ENCODE measurements around the gene DXO. TPM values are rescaled to one million over a fixed set of nuclear protein-coding genes. Genes with fewer than 3 reads are reported as not detected.

DXO gene
- total and polyA plus RNA-seq, 3 experiments from 2014 or later, result 13.8 to 16.8 (median 15.8) TPM

DNA sequence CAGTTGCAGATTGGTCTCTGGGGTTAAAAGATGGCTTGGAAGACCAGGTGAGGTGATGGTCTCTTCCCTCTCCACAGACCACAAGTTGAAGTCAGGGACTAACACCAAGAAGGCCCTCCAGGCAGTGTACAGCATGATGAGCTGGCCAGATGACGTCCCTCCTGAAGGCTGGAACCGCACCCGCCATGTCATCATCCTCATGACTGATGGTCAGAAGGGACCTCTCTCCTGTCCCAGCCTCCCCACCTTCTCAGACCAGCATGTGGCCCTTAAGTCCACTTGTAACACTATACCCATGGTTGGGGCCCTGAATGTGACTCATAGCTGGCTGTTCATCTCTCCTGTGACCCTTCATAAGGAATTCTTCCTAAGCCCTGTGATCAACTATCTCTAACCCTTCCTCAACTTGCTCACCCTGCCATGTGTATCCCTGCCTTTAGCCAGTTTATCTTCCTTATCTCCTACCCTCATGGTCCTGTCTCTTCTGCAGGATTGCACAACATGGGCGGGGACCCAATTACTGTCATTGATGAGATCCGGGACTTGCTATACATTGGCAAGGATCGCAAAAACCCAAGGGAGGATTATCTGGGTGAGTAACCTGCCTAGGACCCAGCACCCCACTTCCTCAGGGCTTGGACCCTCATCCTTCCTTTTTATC, 23.1 kb downstream of the DXO start:
- H3K27ac Mint-ChIP-seq, result peak overlapping the region in 3 of 8 donors; percentile 23 to 74 (median 34)
- POLR2A ChIA-PET, result no interaction called here
- H3K4me1 ChIP-seq (ENCODE audit: insufficient read depth, low read length), result no peaks in the 10 kb centered on the region
- H3K36me3 Mint-ChIP-seq, result peaks cover 5 to 32% (median 6%) of the 10 kb centered on the region in 3 donors
- CTCF ChIA-PET, result no interaction called here
- DNase-seq, result no peak
- no peaks in the 10 kb centered on the region for H3K4me1 Mint-ChIP-seq
- no peak overlapping the region for H3K27ac ChIP-seq (ENCODE audit: low read depth, low read length)
- H3K9me3 Mint-ChIP-seq, result no peaks in the 10 kb centered on the region
- no peak overlapping the region for H3K4me3 Mint-ChIP-seq
- H3K27me3 ChIP-seq (ENCODE audit: insufficient read depth, low read length, poor library complexity, severe bottlenecking), result peaks cover 3% of the 10 kb centered on the region
- H3K9me3 ChIP-seq (ENCODE audit: low read length), result no peaks in the 10 kb centered on the region
- H3K4me3 ChIP-seq (ENCODE audit: low read length), result no peak overlapping the region
- H3K36me3 ChIP-seq (ENCODE audit: insufficient read depth, low read length), result peaks cover 15% of the 10 kb centered on the region
- peaks cover 6 to 13% of the 10 kb centered on the region in 2 donors for H3K27me3 Mint-ChIP-seq

DNA sequence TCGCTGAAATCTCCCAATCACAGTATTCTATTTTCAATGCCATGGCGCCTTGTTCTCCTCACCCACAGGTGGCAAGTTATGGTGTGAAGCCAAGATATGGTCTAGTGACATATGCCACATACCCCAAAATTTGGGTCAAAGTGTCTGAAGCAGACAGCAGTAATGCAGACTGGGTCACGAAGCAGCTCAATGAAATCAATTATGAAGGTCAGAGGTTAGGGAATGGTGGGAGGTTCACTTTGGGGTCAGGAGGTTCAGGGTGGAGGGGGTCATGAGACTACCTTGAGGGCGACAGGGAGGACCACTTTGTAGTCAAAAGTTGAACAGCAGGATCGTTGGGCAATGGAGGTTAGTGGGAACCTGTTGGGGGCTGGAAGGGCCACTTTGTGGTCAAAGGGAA, 23.6 kb downstream of the DXO start:
- Histone ChIP-seq H3K9me3 (ENCODE audit: low read length) (no peaks in the 10 kb centered on the region), H3K27ac (ENCODE audit: low read depth, low read length) (no peak overlapping the region), H3K4me3 (ENCODE audit: low read length) (no peak overlapping the region), H3K36me3 (ENCODE audit: insufficient read depth, low read length) (peaks cover 10% of the 10 kb centered on the region), H3K4me1 (ENCODE audit: insufficient read depth, low read length) (no peaks in the 10 kb centered on the region), H3K27me3 (ENCODE audit: insufficient read depth, low read length, poor library complexity, severe bottlenecking) (peaks cover 3% of the 10 kb centered on the region)
- peaks cover 7 to 17% of the 10 kb centered on the region in 2 donors for H3K27me3 Mint-ChIP-seq
- no peak for DNase-seq
- H3K4me1 Mint-ChIP-seq, result no peaks in the 10 kb centered on the region
- peak overlapping the region in 1 of 8 donors; percentile 23 for H3K27ac Mint-ChIP-seq
- H3K36me3 Mint-ChIP-seq, result peaks cover 3 to 26% (median 5%) of the 10 kb centered on the region in 3 donors
- ChIA-PET POLR2A (no interaction called here), CTCF (no interaction called here)
- no peak overlapping the region for H3K4me3 Mint-ChIP-seq
- H3K9me3 Mint-ChIP-seq, result no peaks in the 10 kb centered on the region

DNA sequence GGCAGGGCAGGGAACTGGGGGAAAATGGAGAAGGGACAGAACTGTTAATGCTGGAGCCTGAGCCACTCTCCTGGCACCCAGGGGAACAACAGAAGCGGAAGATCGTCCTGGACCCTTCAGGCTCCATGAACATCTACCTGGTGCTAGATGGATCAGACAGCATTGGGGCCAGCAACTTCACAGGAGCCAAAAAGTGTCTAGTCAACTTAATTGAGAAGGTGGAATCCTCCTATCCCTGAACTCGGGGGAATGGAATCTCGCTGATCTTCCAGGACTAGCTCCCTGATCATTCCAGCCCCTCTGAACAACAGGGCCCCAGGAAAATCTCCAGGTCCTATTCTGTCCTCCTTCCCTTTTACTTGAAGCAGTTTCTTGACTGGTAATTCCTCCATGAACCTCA, 24.1 kb downstream of the DXO start:
- Mint-ChIP-seq H3K27me3 (peaks cover 7 to 17% of the 10 kb centered on the region in 2 donors), H3K4me3 (no peak overlapping the region), H3K27ac (peak overlapping the region in 1 of 8 donors; percentile 54), H3K4me1 (no peaks in the 10 kb centered on the region), H3K9me3 (no peaks in the 10 kb centered on the region), H3K36me3 (peaks cover 0 to 22% (median 2%) of the 10 kb centered on the region in 3 donors)
- ChIA-PET POLR2A (no interaction called here), CTCF (no interaction called here)
- Histone ChIP-seq H3K36me3 (ENCODE audit: insufficient read depth, low read length) (peaks cover 5% of the 10 kb centered on the region), H3K27ac (ENCODE audit: low read depth, low read length) (no peak overlapping the region), H3K4me3 (ENCODE audit: low read length) (no peak overlapping the region), H3K9me3 (ENCODE audit: low read length) (no peaks in the 10 kb centered on the region), H3K27me3 (ENCODE audit: insufficient read depth, low read length, poor library complexity, severe bottlenecking) (peaks cover 3% of the 10 kb centered on the region), H3K4me1 (ENCODE audit: insufficient read depth, low read length) (no peaks in the 10 kb centered on the region)
- no peak for DNase-seq

GRCh38 chr6:31947070-31947675, 24.8 kb downstream of the DXO start:
- Histone ChIP-seq H3K27ac (ENCODE audit: low read depth, low read length) (no peak overlapping the region), H3K9me3 (ENCODE audit: low read length) (no peaks in the 10 kb centered on the region), H3K27me3 (ENCODE audit: insufficient read depth, low read length, poor library complexity, severe bottlenecking) (peaks cover 3% of the 10 kb centered on the region), H3K4me3 (ENCODE audit: low read length) (no peak overlapping the region), H3K36me3 (ENCODE audit: insufficient read depth, low read length) (no peaks in the 10 kb centered on the region), H3K4me1 (ENCODE audit: insufficient read depth, low read length) (no peaks in the 10 kb centered on the region)
- Mint-ChIP-seq H3K27me3 (peaks cover 12 to 24% of the 10 kb centered on the region in 2 donors), H3K36me3 (peaks cover 0 to 15% (median 0%) of the 10 kb centered on the region in 3 donors), H3K4me1 (no peaks in the 10 kb centered on the region), H3K4me3 (no peak overlapping the region), H3K27ac (no peak overlapping the region), H3K9me3 (no peaks in the 10 kb centered on the region)
- ChIA-PET POLR2A (no interaction called here), CTCF (no interaction called here)
- no peak for DNase-seq

DNA sequence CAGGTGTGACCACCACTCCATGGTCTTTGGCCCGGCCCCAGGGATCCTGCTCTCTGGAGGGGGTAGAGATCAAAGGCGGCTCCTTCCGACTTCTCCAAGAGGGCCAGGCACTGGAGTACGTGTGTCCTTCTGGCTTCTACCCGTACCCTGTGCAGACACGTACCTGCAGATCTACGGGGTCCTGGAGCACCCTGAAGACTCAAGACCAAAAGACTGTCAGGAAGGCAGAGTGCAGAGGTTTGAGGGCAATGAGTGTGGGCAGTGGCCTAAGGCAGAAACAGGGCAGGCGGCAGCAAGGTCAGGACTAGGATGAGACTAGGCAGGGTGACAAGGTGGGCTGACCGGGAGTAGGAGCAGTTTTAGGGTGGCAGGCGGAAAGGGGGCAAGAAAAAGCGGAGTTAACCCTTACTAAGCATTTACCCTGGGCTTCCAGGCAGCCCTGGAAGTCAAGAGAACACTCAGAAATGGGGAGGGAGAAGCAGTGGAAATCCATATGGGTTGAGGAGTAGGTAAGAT, 25.5 kb downstream of the DXO start:
- Histone ChIP-seq H3K4me1 (ENCODE audit: insufficient read depth, low read length) (no peaks in the 10 kb centered on the region), H3K9me3 (ENCODE audit: low read length) (no peaks in the 10 kb centered on the region), H3K4me3 (ENCODE audit: low read length) (no peak overlapping the region), H3K27ac (ENCODE audit: low read depth, low read length) (no peak overlapping the region), H3K36me3 (ENCODE audit: insufficient read depth, low read length) (no peaks in the 10 kb centered on the region), H3K27me3 (ENCODE audit: insufficient read depth, low read length, poor library complexity, severe bottlenecking) (peaks cover 3% of the 10 kb centered on the region)
- POLR2A ChIA-PET, result no interaction called here
- Mint-ChIP-seq H3K27ac (no peak overlapping the region), H3K4me3 (no peak overlapping the region), H3K4me1 (no peaks in the 10 kb centered on the region), H3K9me3 (no peaks in the 10 kb centered on the region), H3K27me3 (peaks cover 12 to 27% of the 10 kb centered on the region in 2 donors), H3K36me3 (peaks cover 0 to 8% (median 0%) of the 10 kb centered on the region in 3 donors)
- DNase-seq, result no peak
- CTCF ChIA-PET, result no interaction called here

GRCh38 chr6:31945507-31946369, 26.2 kb downstream of the DXO start, which contains the start of gene CFB:
Gene CFB, plus strand, starts transcription at chr6:31946095. Its CDS starts 127 bp downstream, at chr6:31946222.
- Mint-ChIP-seq H3K4me1 (no peaks in the 10 kb centered on the region), H3K27ac (peak within 1 kb of the TSS in 1 of 8 donors; percentile 58), H3K9me3 (no peaks in the 10 kb centered on the region), H3K4me3 (no peak within 1 kb of the TSS), H3K36me3 (peaks cover 0 to under 1% (median 0%) of the 10 kb centered on the region in 3 donors), H3K27me3 (peaks cover 13 to 27% of the 10 kb centered on the region in 2 donors)
- Histone ChIP-seq H3K9me3 (ENCODE audit: low read length) (no peaks in the 10 kb centered on the region), H3K4me3 (ENCODE audit: low read length) (no peak within 1 kb of the TSS), H3K36me3 (ENCODE audit: insufficient read depth, low read length) (no peaks in the 10 kb centered on the region), H3K27ac (ENCODE audit: low read depth, low read length) (no peak within 1 kb of the TSS), H3K4me1 (ENCODE audit: insufficient read depth, low read length) (no peaks in the 10 kb centered on the region), H3K27me3 (ENCODE audit: insufficient read depth, low read length, poor library complexity, severe bottlenecking) (peaks cover 3% of the 10 kb centered on the region)
- DNase-seq, result no peak
- ChIA-PET CTCF (no interaction called here), POLR2A (no interaction called here)

GRCh38 chr6:31945154-31945506, 26.8 kb downstream of the DXO start:
- ChIA-PET CTCF (no interaction called here), POLR2A (no interaction called here)
- H3K27ac ChIP-seq (ENCODE audit: low read depth, low read length), result no peak overlapping the region
- no peaks in the 10 kb centered on the region for H3K9me3 Mint-ChIP-seq
- H3K27me3 Mint-ChIP-seq, result peaks cover 14 to 33% of the 10 kb centered on the region in 2 donors
- no peaks in the 10 kb centered on the region for H3K4me1 Mint-ChIP-seq
- no peak for DNase-seq
- H3K36me3 ChIP-seq (ENCODE audit: insufficient read depth, low read length), result no peaks in the 10 kb centered on the region
- H3K4me3 ChIP-seq (ENCODE audit: low read length), result no peak overlapping the region
- H3K36me3 Mint-ChIP-seq, result no peaks in the 10 kb centered on the region
- no peaks in the 10 kb centered on the region for H3K4me1 ChIP-seq (ENCODE audit: insufficient read depth, low read length)
- peaks cover 3% of the 10 kb centered on the region for H3K27me3 ChIP-seq (ENCODE audit: insufficient read depth, low read length, poor library complexity, severe bottlenecking)
- H3K4me3 Mint-ChIP-seq, result no peak overlapping the region
- H3K9me3 ChIP-seq (ENCODE audit: low read length), result no peaks in the 10 kb centered on the region
- peak overlapping the region in 1 of 8 donors; percentile 47 for H3K27ac Mint-ChIP-seq

GRCh38 chr6:31943742-31944141, 28.2 kb downstream of the DXO start:
- no peak for DNase-seq
- H3K36me3 Mint-ChIP-seq, result no peaks in the 10 kb centered on the region
- no peak overlapping the region for H3K4me3 ChIP-seq (ENCODE audit: low read length)
- no peak overlapping the region for H3K4me3 Mint-ChIP-seq
- no peaks in the 10 kb centered on the region for H3K4me1 ChIP-seq (ENCODE audit: insufficient read depth, low read length)
- H3K27me3 ChIP-seq (ENCODE audit: insufficient read depth, low read length, poor library complexity, severe bottlenecking), result peaks cover 3% of the 10 kb centered on the region
- no peak overlapping the region for H3K27ac ChIP-seq (ENCODE audit: low read depth, low read length)
- H3K9me3 ChIP-seq (ENCODE audit: low read length), result no peaks in the 10 kb centered on the region
- peaks cover 14 to 37% of the 10 kb centered on the region in 2 donors for H3K27me3 Mint-ChIP-seq
- no peaks in the 10 kb centered on the region for H3K9me3 Mint-ChIP-seq
- POLR2A ChIA-PET, result no interaction called here
- no peaks in the 10 kb centered on the region for H3K4me1 Mint-ChIP-seq
- CTCF ChIA-PET, result interaction anchor here (1.3 kb wide), 1 partner anchor 8 kb away, joined by 4 read pairs; no protein-coding TSS in a partner anchor
- H3K27ac Mint-ChIP-seq, result no peak overlapping the region
- H3K36me3 ChIP-seq (ENCODE audit: insufficient read depth, low read length), result no peaks in the 10 kb centered on the region
